Measurements from ENCODE around the gene KCNMA1.

KCNMA1 gene

DNA sequence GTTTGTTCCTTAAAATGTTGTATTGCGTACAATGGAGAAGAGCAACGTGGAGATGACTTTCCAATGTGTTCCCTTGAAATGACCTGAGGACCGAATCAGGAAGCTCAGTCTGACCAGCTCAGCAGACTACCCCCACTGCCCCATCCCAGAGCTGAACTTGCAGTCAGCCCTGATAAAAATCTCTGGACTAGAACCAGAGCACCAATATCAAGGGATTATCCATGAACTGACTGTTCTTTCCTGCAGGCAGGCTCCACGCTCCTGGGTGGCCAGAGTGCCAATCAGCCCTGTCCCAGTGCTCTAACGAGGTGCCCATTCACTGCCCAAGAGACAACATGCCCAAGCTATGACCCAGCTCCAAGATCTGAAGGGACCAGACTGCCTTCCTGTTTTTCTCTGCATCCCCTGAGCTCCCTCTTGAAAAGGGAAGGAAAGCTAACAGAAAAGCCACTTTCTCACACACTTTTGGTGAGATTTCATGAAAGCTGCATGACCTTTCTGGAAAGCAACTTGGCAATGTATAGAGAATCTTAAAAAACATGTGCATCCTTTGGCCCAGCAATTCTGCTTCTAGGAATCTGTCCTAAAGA, 130.2 kb downstream of the KCNMA1 start:
- peak; percentile 69 for DNase-seq (ENCODE audit: low read depth)

DNA sequence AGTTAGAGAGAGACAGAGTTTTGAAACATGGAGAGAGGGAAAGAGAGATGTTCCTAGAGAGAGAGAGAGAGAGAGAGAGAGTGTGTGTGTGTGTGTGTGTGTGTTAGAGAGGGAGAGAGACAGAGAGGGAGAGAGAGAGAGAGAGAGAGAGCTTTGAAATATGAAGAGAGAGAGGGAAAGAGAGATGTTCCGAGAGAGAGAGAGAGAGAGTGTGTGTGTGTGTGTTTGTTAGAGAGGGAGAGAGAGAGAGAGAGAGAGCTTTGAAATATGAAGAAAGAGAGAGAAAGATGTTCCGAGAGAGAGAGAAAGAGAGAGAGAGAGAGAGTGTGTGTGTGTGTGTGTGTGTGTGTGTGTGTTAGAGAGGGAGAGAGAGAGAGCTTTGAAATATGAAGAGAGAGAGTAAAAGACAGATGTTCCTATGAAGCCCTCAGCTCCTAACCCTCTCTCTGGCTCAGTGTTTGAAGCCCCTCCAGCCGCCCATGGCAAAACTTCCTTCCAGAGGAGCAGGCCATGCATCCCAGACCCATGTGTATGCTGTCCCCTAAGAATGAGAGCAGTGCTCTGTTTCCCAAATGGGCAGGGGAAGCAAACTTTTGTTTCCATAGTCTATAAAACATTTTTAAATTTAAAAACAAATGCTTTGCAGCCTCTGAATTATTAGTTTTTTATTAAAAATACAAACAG, 130.9 kb downstream of the KCNMA1 start:
- DNase-seq (ENCODE audit: low read depth): peak; percentile 74

DNA sequence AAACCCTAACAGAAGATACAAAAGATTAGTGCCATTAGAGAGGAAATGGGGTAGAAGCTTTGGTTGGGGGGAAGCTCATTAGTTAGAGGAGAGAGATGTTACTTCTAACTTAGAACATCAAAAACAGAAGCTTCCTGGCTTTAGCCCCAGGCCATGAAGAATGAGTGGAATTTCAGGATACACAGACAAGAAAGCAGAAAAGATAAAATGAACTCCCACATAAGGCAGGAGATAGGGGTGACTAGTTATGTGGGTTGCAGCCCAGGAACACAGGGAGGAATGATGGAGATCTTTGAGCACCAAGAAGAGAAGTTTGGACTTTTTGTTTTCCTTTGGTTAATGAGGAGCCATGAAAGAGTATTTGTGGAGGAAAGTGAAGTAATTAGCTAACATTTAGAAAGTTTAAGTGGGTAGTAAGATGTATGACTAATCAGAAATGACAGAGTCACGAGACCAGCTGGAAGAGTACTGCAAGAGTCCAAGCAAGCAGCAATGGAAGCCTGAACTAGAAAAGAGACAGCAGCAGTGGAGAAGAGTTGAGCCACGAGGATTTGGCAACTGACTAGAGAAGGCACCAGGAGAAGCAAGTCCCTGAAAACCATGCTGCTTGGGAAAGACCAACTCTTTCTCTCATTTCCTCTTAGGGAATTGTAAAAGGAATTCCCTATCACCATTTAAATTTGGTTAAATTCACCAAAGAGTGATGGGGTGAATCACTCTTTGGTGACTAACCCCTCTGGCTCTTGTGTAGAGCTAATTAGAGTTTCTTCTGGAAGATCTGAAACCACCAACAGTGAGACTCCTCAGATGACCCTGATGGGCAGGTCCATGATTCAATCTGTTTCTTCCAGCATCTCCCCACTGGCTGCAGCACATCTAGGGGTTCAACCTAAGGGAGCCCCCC, 131.9 kb downstream of the KCNMA1 start:
- peak; percentile 93 for DNase-seq (ENCODE audit: low read depth)

DNA sequence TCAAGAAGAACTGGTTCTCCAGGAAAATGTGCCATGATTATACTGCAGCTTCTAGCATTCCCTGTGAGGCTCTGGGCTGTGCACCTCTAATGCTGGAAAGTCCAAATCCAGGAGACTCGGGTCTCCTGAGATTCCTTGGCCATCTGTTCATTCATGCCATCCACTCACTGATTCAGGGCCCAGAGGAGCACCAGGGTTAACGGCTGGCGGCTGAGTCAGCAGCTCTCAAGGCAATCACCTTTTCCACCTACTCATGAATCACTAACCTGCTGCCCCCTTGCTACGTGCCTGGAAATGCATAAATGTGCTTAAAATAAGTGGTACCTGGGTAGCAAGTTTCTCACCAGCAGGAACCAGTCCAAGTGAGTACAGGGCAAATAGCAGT, 132.7 kb downstream of the KCNMA1 start:
- peak; percentile 61 for DNase-seq (ENCODE audit: low read depth)

DNA sequence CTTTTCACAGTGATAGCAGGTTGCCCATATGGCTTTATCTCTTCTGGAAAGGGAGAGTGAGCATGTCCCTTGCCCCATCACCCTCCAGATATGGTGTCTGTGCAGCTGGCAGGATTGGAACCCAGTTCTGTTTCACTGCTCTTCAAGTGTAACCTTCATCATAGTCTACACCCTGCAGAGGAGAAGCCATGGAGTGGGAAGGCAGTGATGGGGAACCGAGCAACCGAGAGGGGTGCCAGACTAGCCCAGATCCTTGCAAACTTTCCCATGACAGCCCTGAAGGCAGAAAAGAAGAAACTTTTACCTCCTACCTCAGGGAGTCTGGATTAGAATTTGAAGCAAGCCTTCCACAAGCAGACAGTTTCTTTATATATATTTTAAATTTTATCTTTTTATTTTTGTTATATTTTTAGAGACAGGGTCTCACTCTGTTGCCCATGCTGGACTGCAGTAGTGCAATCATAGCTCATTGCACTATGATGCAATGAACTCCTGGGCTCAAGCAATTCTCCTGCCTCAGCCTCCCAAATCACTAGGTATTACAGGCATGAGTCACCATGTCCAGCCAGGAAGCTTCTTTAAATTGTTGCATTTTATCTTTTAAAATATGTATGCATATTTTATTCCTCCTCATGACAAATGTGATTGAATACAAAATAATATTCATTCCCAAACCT, 133.3 kb downstream of the KCNMA1 start:
- peak; percentile 83 for DNase-seq (ENCODE audit: low read depth)

DNA sequence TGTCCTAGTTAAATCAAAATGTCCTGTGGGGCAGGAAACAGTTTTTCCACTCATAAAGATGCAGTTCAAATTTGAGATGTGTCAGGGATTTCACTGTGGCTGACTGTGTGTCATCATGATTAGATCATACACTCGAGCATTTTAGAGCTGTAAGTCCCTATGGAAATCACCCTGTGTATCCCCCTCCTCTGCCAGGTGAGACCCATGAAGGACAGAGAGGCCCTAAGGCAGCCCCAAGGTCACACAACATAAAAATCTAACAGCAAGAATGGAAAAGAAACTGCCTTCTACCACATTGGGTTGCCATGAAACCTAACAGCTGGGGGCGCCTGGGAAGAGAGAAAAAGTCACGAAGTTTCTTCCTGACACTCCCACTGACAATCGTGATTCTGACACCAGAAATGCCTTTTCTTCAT, 135.8 kb downstream of the KCNMA1 start:
- DNase-seq (ENCODE audit: low read depth): peak; percentile 41

DNA sequence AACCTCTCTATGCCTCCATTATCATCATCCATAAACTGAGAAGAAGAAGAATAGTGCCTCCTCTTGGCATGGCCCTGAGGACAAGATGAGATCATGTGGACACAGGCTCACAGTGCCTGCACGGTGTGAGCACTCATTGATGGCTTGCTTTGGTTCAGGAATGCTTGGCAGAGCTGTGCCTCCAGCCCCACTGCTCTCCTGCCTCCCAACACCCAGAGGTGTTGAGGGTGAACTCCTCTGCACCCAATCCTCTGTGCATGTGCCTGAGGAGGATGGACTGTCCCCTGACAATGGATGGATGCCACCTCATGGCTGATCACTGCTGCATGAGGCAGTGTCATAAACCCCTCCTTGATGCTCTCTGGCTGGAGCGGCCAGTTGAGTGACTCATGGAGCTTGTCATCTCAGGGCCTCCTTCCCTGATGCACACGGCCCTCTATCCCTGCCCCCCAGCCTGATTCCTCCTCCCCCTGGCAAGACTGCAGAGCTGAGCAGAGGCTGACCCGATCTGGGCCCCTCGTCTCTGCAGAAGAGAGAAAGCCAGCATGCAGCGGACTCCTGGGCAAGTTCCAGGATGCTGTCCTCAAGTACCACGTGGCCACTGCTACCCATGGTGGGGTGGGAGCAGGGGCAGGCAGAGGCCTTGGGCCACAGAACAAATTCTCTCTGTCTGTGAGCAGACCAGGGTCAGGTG, 136.3 kb downstream of the KCNMA1 start:
- peak; percentile 84 for DNase-seq (ENCODE audit: low read depth)

DNA sequence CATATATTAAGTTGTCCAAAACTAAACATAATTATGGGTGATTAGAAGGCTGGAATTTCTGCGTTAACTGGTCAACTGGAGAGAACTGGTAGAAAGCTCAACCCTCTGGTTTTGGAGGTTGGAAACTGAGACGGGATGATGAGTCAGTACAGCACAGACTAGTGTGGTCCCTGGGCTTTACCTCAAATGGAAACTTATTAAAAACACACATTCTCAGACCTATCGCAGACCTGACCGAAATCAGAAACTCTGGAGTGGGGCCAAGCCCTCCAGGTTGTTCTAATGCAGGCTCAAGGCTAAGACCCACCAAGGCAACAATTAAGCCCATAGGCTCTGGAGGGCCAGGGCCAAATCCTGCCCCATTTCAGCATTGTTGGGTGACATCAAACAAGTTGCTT, 136.9 kb downstream of the KCNMA1 start:
- no peak for DNase-seq (ENCODE audit: low read depth)

DNA sequence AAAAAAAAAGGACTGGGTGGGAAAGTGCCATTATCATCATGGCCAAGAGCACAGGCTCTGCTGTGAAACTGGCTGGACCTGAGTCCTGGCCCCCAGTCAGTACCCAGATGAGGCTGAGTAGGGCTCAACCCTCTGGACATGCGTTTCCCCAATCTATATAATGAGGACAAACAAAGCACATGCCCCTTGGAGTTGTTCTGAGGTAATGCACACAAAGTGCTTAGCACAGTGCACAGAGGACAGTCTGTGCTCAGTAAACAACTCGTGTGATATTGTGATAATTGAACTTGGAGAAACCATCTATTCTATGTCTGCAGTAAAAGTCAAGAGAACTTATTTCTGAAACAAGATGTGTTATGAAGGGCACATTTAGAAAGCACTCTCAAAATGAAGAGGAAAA, 138.8 kb downstream of the KCNMA1 start:
- DNase-seq (ENCODE audit: low read depth): no peak

DNA sequence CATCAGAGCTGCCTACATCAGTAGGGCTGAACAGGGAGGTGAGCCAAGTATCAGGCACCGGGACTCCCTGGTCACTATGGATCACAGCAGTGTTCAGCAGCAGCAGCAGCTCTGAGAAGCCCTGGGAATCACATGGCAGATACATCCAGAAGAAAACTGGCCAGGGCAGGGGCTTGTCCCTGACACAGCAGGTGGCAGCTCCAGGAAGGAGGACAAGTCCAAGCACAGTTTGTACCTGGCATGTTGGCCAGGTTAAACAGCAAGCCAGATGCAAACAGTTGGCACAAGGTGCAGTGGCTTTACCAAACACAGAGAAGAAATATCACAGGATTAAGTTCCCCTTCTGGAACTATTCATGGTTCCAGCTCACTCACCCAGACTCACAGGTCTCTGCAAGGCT, 139.4 kb downstream of the KCNMA1 start:
- no peak for DNase-seq (ENCODE audit: low read depth)

DNA sequence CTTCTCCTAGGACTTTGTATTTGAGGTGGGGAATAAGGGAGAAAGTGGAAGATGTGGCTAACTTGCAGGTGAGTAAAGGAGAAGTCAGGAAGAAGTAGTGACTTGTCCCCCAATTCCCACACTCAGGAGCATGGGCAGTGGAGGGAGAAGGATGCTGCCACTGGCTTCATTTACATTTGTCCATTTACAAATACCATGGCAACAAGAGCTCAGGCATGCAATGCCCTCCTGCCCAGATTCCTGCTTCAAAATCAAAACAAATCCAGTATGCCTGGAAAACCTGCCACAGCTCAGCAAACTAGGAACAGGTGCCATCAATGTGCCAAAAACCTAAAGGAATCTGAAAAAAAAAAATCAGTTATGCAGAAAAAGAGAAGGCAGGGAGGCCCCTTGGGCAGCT, 139.9 kb downstream of the KCNMA1 start:
- no peak for DNase-seq (ENCODE audit: low read depth)

DNA sequence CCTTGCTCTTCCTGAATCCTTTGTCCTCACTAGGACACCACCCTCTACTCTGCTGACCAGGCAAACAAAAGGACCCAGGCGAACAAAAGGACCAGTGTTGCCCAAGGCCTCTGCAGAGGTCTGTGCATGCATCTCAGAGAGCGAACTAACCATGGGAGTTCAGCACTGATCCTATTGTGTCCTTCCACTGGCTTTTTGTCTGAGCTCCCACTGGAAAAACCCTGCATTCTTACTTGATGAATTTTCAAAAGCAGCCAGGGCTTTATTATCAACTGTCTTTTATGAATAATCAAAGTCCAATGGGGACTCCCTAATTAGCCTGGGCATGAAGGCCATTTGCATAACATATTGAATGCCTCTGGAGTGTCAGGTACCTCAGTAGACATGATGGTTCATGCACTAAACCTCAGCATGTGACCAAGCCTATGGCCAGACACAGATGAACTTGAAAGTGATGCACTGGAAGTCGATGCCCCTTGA, 140.6 kb downstream of the KCNMA1 start:
- DNase-seq (ENCODE audit: low read depth): no peak

DNA sequence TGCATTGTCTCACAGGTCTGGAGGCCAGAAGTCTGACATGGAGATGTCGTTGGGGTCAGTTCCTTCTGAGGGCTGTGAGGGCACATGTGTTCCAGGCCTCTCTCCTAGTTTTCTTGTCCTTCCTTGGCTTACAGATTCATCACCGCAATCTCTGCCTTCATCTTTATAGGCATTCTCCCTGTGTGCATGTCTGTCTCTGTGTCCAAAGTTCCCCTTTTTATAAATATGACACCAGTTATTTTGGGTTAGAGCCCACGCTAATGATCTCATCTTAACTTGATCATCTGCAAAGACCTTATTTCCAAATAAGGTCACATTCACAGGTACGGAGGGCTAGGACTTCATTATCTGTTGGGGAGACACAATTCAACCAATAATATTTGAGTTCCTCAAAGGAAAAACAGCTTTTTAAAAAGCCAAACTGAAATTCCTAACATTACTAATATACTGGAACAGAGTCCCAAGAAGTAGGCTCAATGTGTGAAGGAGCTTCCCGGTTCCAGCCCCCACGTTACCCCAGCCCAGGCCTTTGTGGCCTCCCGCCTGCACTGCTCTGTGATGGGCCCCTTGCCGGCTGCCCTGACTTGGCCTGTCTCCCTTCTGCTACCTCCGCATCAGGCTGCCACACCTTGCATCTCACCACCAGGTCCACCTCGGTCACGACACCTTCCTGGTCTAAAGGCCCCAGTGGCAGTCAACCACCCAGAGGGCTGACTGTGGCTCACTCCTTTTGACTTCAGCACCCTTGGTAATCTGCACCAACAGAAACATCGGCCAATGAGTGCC, 142.7 kb downstream of the KCNMA1 start:
- no peak for DNase-seq (ENCODE audit: low read depth)

DNA sequence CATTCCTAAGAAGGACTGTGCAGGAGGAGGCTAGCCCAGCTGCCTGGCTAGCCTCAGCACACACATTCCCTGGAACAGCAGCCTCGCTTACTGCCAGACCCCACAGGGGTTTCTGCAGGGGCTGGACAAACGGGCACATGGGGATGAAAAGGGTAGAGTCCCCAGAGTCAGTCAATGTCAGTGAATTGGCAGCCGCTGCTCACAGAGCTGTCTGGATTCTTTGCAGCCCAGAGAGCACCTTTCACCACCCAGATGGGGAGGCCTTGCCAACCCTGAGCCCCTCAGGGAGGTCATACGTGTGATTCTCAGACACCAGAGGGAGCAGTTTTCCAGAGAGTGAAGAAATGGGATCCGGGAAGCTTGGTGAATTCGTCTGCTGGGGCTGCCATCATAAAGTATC, 143.3 kb downstream of the KCNMA1 start:
- DNase-seq (ENCODE audit: low read depth): peak; percentile 45

DNA sequence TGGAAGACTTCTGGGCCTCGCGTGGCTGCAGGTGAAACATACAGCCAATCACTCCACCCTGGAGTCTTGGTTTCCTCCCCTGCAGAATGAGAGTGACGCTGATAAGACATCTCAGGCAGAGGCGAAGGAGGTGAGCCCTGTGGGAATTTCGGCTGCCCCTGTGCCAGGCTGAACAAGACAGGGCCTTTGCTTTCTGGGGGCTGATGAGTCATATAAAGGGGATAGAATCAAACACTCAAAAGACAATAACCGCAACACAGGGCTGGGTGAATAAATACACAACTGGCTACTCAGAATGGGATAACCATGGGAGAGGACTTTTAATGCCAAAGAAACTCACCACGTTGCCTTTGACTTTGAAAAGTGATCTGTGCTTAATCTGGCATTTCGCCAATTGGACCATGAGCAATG, 143.8 kb downstream of the KCNMA1 start:
- no peak for DNase-seq (ENCODE audit: low read depth)

DNA sequence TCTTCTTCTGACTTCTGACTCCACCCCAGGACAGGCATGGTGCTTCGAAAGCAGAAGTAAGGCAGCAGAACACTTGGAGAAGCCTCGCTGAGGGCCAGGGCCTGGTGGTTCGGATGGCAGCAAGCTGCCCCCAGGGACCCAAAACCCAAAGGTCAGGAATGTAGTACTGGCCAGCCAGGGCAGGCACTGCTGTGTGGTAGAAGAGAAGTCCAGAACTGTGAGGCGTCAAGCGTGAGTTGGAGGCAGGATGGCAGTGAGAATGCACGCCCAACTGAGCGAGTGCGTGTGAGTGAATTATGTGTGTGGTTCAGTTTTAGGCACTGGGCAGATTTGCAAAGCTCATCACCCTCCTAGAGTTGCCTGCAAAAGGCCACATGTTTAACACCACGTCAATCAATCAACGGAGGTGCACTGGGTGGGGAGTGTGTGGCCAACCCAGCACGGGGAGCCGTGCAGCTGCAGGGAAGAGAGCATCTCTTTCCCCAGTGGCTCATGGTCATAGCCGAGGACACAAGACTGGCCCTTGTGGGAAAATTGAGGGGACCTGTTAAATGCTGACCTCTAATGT, 144.3 kb downstream of the KCNMA1 start:
- DNase-seq (ENCODE audit: low read depth): no peak

DNA sequence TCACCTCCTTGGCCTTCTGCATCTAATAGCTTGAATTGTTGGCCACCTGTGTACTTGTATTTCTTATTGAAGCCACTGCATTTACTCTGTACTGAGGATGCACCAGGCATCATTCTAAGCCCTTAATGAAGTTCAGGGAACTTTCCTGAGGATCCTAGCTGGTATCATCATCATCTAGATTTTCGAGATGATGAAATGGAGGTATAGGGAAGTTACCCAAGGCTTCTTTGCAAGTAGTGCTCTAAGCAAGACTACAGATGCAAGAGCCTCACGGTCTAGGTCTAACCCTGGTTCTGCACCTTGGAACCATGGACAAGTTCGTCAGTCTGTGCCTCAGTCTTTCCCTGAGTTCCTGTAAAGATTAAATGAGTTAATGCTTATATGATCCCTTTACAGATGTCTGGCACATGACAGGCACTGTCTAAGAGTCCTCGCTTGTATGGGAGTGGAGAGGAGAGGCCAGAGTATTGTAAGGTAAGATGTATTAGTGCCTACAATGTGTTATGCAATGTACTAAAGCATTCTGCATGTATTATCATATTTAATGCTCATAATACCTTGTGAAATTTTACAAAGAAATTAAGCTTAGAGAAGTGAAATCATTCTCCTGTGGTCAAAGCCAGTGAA, 145.1 kb downstream of the KCNMA1 start:
- DNase-seq (ENCODE audit: low read depth): no peak

DNA sequence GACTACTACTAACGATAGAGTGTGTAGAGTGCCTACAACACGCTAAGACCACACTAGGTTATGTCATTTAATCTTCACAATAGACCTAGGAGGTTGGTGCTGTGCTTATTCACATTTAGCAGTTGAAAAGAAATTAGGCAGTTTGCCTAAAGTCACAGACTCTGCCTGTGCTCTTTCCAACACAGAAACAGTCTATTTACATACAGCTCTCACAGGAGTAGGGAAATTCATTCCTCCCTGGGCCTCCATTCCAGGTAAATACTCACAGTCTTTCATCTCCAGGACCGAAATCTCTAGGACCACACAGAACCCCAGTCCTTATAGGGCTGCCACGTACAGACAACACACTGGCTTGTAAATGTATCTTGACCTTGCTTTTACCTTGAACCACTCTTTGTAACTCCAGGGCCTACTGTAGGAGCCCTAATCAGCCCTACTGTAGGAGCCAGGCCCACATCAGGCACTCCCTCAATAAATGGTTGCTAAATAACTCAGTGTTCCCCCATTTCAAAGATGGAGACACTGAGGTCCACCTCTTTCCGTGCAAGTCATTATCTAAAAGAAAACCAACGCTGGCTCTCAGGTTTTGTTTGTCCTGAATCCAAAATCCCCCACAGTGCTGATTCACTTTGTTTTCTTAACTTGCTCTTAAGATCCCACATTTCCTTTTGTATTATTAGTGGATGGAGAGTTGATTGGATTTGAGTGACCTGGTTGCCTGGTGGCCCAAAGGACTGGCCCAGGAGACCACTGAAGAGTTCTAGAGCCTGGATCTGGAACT, 146.9 kb downstream of the KCNMA1 start:
- no peak for DNase-seq (ENCODE audit: low read depth)

DNA sequence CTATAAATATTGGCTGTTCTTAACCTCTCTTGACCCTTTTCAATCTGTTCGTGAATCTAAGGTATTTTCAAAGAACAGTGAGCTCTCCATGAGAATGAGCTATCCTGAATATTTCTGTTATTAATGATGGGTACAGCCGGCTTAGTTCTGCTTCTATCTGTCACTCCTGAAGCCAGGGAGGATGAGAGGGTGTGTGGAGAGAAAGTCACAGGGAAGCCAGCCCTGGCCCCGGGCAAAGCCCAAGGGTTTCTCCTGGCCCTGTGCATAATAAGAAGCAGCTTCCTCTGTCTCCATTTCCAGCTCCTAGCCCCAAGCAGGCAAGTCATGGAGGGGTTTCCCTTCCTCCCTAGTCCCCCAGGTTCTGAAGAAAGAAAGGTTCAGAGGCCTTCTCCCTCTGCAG, 151.1 kb downstream of the KCNMA1 start:
- DNase-seq (ENCODE audit: low read depth): no peak
